C4-2B (cell line): ENCODE measurements around the gene MUL1.

ENCODE experiments used
- ZFX ChIP-seq: fragments of 450-650 bp; IDR thresholded peaks from 2 replicates; pipeline ENCODE4 v1.6.1; 2017
- TF ChIP-seq, protein P1 (sequence below): fragments of 450-650 bp; conservative IDR thresholded peaks from 2 replicates; pipeline ENCODE4 v1.5.1; 2017; ENCODE audit warnings: mild to moderate bottlenecking

DNA sequence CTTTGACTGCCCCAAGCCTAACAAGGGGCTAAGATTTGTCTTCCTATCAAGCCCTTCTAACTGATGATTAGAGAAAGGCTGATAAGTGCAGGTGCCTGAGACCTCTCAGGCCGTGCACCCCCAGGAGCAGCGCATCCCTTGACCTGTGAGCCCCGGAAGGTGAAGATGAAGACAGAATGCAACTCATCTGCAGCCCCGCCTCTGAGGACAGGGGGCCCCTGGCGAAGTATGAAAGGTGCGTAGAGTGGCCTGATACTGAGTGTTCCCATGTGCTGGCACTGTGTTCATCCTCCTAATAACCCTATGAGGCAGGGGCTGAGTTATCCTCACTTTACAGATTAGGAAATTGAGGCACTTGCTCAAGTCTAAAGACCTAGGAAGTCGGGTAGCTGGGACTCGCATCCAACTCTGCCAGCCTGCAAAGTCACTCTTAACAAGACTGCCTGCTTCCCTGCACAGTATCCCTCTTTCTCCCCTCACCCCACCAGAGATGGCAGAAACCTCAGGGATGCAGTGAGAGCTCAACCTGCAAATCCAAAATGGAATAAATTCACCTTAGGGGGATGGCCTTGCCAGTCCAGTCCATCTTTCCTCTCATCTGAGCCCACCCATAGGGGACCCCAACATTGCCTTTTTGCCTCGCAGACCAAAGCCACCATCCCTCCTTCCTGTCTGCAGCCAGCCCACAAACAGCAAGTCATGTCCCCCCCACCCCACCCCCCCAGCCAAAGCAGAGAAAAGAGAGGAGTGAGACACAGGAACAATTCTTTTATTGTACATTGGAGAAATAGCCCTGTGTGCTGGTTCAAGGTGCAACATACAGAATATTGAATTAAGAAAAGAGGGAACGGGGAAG is 26.1 kb downstream of the MUL1 start:
- TF ChIP-seq, protein P1, sequence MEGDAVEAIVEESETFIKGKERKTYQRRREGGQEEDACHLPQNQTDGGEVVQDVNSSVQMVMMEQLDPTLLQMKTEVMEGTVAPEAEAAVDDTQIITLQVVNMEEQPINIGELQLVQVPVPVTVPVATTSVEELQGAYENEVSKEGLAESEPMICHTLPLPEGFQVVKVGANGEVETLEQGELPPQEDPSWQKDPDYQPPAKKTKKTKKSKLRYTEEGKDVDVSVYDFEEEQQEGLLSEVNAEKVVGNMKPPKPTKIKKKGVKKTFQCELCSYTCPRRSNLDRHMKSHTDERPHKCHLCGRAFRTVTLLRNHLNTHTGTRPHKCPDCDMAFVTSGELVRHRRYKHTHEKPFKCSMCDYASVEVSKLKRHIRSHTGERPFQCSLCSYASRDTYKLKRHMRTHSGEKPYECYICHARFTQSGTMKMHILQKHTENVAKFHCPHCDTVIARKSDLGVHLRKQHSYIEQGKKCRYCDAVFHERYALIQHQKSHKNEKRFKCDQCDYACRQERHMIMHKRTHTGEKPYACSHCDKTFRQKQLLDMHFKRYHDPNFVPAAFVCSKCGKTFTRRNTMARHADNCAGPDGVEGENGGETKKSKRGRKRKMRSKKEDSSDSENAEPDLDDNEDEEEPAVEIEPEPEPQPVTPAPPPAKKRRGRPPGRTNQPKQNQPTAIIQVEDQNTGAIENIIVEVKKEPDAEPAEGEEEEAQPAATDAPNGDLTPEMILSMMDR: no peak
- TF ChIP-seq ZFX: no peak
